Peyer's patch (tissue), 4 donors: Measurements from ENCODE around the gene INTS12.

ENCODE experiments used
- CTCF ChIP-seq, 6 experiments: fragments of 450-650 bp in 4 of 6; fragments of 200-600 bp in 2 of 6; sonication (generic) in 1 of 6; IDR thresholded peaks; one replicate each; pipeline ENCODE4 v1.5.1; 2017 to 2019; ENCODE audit warnings: antibody characterized with exemption in 6 of 6, mild to moderate bottlenecking in 3 of 6, moderate library complexity in 1 of 6
- POLR2A ChIP-seq, 2 donors: fragments of 450-650 bp; IDR thresholded peaks; one replicate each; pipeline ENCODE4 v1.5.1; 2017; ENCODE audit warnings: antibody characterized with exemption in 2 of 2, mild to moderate bottlenecking in 2 of 2, moderate library complexity in 2 of 2

- TF ChIP-seq CTCF (IDR thresholded peaks at IDR 0.05) (peak in 3 of 6 experiments; percentile 37 to 49 (median 43)), POLR2A (IDR thresholded peaks at IDR 0.05) (no peak)
Measured at GRCh38 chr4:105666693-105667092, 41.8 kb downstream of the INTS12 start.
